IPS-11a (cell line): ENCODE measurements around the gene LONRF3.
"Not testable (repeated sequence)": the region's sequence is repeated elsewhere in the genome, so short reads cannot be mapped to it uniquely, and the experiment has no call there.

Experiments used
- H3K4me3 ChIP-seq: one replicate; pipeline ENCODE4 v1.5.1; 2013; ENCODE audit warnings: low read depth, low read length, control low read depth

Gene LONRF3

GRCh38 chrX:118980761-118981160, 6.3 kb downstream of the LONRF3 start:
- H3K4me3 ChIP-seq, result no peak overlapping the region

- H3K4me3 ChIP-seq, result no peak overlapping the region
Observed at GRCh38 chrX:118983513-118983912, 9.1 kb downstream of the LONRF3 start.

GRCh38 chrX:118988911-118989310, 14.5 kb downstream of the LONRF3 start:
- H3K4me3 ChIP-seq, result no peak overlapping the region

GRCh38 chrX:118989886-118990285, 15.5 kb downstream of the LONRF3 start:
- no peak overlapping the region for H3K4me3 ChIP-seq

- H3K4me3 ChIP-seq, result no peak overlapping the region
Observed at GRCh38 chrX:118990512-118991227, 16.3 kb downstream of the LONRF3 start.

- not testable (repeated sequence) for H3K4me3 ChIP-seq
Observed at GRCh38 chrX:118992441-118993121, 18.2 kb downstream of the LONRF3 start.

GRCh38 chrX:119003462-119003861, 29.0 kb downstream of the LONRF3 start:
- no peak overlapping the region for H3K4me3 ChIP-seq

GRCh38 chrX:119004920-119005524, 30.6 kb downstream of the LONRF3 start:
- H3K4me3 ChIP-seq, result no peak overlapping the region

GRCh38 chrX:119007189-119007770, 32.9 kb downstream of the LONRF3 start:
- no peak overlapping the region for H3K4me3 ChIP-seq

- H3K4me3 ChIP-seq, result no peak overlapping the region
Observed at GRCh38 chrX:119008110-119008744, 33.8 kb downstream of the LONRF3 start.

- H3K4me3 ChIP-seq, result no peak overlapping the region
Observed at GRCh38 chrX:119009071-119009470, 34.7 kb downstream of the LONRF3 start.

GRCh38 chrX:119010491-119010890, 36.1 kb downstream of the LONRF3 start:
- no peak overlapping the region for H3K4me3 ChIP-seq

GRCh38 chrX:119013164-119013563, 38.7 kb downstream of the LONRF3 start:
- no peak overlapping the region for H3K4me3 ChIP-seq

GRCh38 chrX:119015407-119016237, 41.2 kb downstream of the LONRF3 start:
- H3K4me3 ChIP-seq, result no peak overlapping the region

GRCh38 chrX:119017077-119017476, 42.7 kb downstream of the LONRF3 start:
- no peak overlapping the region for H3K4me3 ChIP-seq

GRCh38 chrX:119025900-119026299, 51.5 kb downstream of the LONRF3 start:
- no peak overlapping the region for H3K4me3 ChIP-seq

GRCh38 chrX:119026344-119026743, 51.9 kb downstream of the LONRF3 start:
- not testable (repeated sequence) for H3K4me3 ChIP-seq

GRCh38 chrX:119027960-119028732, 53.7 kb downstream of the LONRF3 start:
- not testable (repeated sequence) for H3K4me3 ChIP-seq

GRCh38 chrX:119028733-119029330, 54.4 kb downstream of the LONRF3 start:
- no peak overlapping the region for H3K4me3 ChIP-seq
